K562 (cell line): Measurements from ENCODE around the gene LIX1L. TPM values are rescaled to one million over a fixed set of nuclear protein-coding genes. Genes with fewer than 3 reads are reported as not detected.

Experiments
- ADNP ChIP-seq: fragments of 200-800 bp; sonication (Bioruptor generic); IDR thresholded peaks from 2 replicates; pipeline ENCODE4 v1.6.1; 2016; ENCODE audit warnings: missing genetic modification characterization, missing compliant biosample characterization
- BCOR ChIP-seq: fragments of 450-650 bp; IDR thresholded peaks from 2 replicates; pipeline ENCODE4 v1.6.1; 2016
- CCAR2 ChIP-seq: fragments of 200-400 bp; formaldehyde crosslinking; IDR thresholded peaks from 2 replicates; pipeline ENCODE4 v1.6.1; 2017; ENCODE audit warnings: mild to moderate bottlenecking, low read depth, low read length
- CEBPB ChIP-seq: fragments of 450-650 bp; IDR thresholded peaks from 2 replicates; pipeline ENCODE4 v1.6.1; 2016; ENCODE audit warnings: missing genetic modification characterization, missing compliant biosample characterization
- CEBPG ChIP-seq, 3 experiments: fragments of 200-800 bp in 1 of 3; sonication (Bioruptor generic) in 1 of 3; sonication (generic) in 1 of 3; formaldehyde crosslinking in 1 of 3; IDR thresholded peaks in 2 of 3; conservative IDR thresholded peaks in 1 of 3; 2 replicates each; pipeline versions ENCODE4 v1.6.1 to v1.8.0; 2016 to 2022; ENCODE audit warnings: missing compliant biosample characterization in 2 of 3, missing genetic modification characterization in 2 of 3, mild to moderate bottlenecking in 1 of 3, missing genetic modification reagents in 1 of 3
- CTCF ChIP-seq, 3 experiments: IDR thresholded peaks in 2 of 3; conservative IDR thresholded peaks in 1 of 3; 2 replicates each; pipeline ENCODE4 v1.5.1; 2011 to 2012; ENCODE audit warnings: low read length in 3 of 3, mild to moderate bottlenecking in 3 of 3, control low read depth in 2 of 3, improper control_type of control experiment in 1 of 3, inconsistent platforms in 1 of 3, low read depth in 1 of 3, mixed read lengths in 1 of 3, moderate library complexity in 1 of 3; ENCODE audit not compliant: insufficient read depth in 2 of 3
- FOXP1 ChIP-seq: sonication (generic); formaldehyde crosslinking; IDR thresholded peaks from 2 replicates; pipeline ENCODE4 v1.8.0; 2022; ENCODE audit warnings: mild to moderate bottlenecking, missing genetic modification reagents
- HDAC6 ChIP-seq: IDR thresholded peaks from 2 replicates; pipeline ENCODE4 v1.6.1; 2012; ENCODE audit warnings: low read depth, mild to moderate bottlenecking, control low read depth, inconsistent platforms, low read length, moderate library complexity
- KAT7 ChIP-seq: sonication (generic); formaldehyde crosslinking; IDR thresholded peaks from 2 replicates; pipeline ENCODE4 v1.8.0; 2022; ENCODE audit warnings: missing genetic modification reagents, mild to moderate bottlenecking, borderline replicate concordance
- MCM2 ChIP-seq: fragments of 450-650 bp; IDR thresholded peaks from 2 replicates; pipeline ENCODE4 v1.6.1; 2017; ENCODE audit warnings: low read depth, mild to moderate bottlenecking
- MITF ChIP-seq: IDR thresholded peaks from 2 replicates; pipeline ENCODE4 v1.6.1; 2014; ENCODE audit warnings: antibody characterized with exemption
- MTA2 ChIP-seq: fragments of 450-650 bp; IDR thresholded peaks from 2 replicates; pipeline ENCODE4 v1.6.1; 2016; ENCODE audit warnings: low read depth
- NEUROD1 ChIP-seq: fragments of 150-350 bp; IDR thresholded peaks from 2 replicates; pipeline ENCODE4 v1.6.1; 2014; ENCODE audit warnings: borderline replicate concordance, low read length, low read depth; ENCODE audit not compliant: partially characterized antibody
- RBM22 ChIP-seq: fragments of 200-400 bp; formaldehyde crosslinking; IDR thresholded peaks from 2 replicates; pipeline ENCODE4 v1.6.1; 2018; ENCODE audit warnings: low read length, low read depth; ENCODE audit not compliant: poor library complexity, severe bottlenecking
- SIX5 ChIP-seq, 2 experiments: IDR thresholded peaks; 2 replicates each; pipeline ENCODE4 v1.6.1; 2011; ENCODE audit warnings: low read length in 2 of 2, borderline replicate concordance in 1 of 2, low read depth in 1 of 2, mild to moderate bottlenecking in 1 of 2, moderate library complexity in 1 of 2; ENCODE audit not compliant: insufficient read depth in 1 of 2
- SMAD3 ChIP-seq: fragments of 450-650 bp; formaldehyde crosslinking; conservative IDR thresholded peaks from 2 replicates; pipeline ENCODE4 v1.4.0; 2020; ENCODE audit warnings: mild to moderate bottlenecking
- SREBF1 ChIP-seq: fragments of 150-350 bp; IDR thresholded peaks from 2 replicates; pipeline ENCODE4 v1.6.1; 2014; ENCODE audit warnings: antibody characterized with exemption, low read depth, low read length, borderline replicate concordance
- TCF7 ChIP-seq: sonication (generic); IDR thresholded peaks from 2 replicates; pipeline ENCODE4 v1.6.1; 2016; ENCODE audit warnings: antibody characterized with exemption, borderline replicate concordance
- ZBTB26 ChIP-seq: fragments of 450-650 bp; formaldehyde crosslinking; IDR thresholded peaks from 2 replicates; pipeline ENCODE4 v1.4.0; 2022; ENCODE audit warnings: missing genetic modification characterization
- ZNF174 ChIP-seq: fragments of 250-450 bp; sonication (Bioruptor Pico); IDR thresholded peaks from 2 replicates; pipeline ENCODE4 v1.4.0; 2020; ENCODE audit warnings: mild to moderate bottlenecking
- ZNF3 ChIP-seq: fragments of 250-450 bp; sonication (Bioruptor Pico); IDR thresholded peaks from 2 replicates; pipeline ENCODE4 v1.5.0; 2021; ENCODE audit warnings: mild to moderate bottlenecking, moderate library complexity
- ZNF445 ChIP-seq: fragments of 250-450 bp; sonication (Bioruptor Pico); IDR thresholded peaks from 2 replicates; pipeline ENCODE4 v1.4.0; 2020; ENCODE audit warnings: low read depth, mild to moderate bottlenecking, moderate library complexity
- ZNF740 ChIP-seq, 3 experiments: fragments of 200-800 bp in 1 of 3; sonication (Bioruptor generic) in 1 of 3; sonication (generic) in 1 of 3; formaldehyde crosslinking in 1 of 3; IDR thresholded peaks; 2 replicates each; pipeline versions ENCODE4 v1.6.1 to v1.8.0; 2016 to 2022; ENCODE audit warnings: mild to moderate bottlenecking in 2 of 3, missing compliant biosample characterization in 2 of 3, missing genetic modification characterization in 2 of 3, missing genetic modification reagents in 1 of 3
- polyA plus RNA-seq, 8 experiments: library from polyadenylated mRNA; depleted of rRNA in 4 of 8; stranded (reverse) in 5 of 8; unstranded in 3 of 8; fragments of >200 nt; fragmentation: Nextera tagmentation in 2 of 8; fragmentation: Illumina TruSeq in 1 of 8; extraction: Ambion mirVana in 2 of 8; extraction: Trizol in 1 of 8; gene quantifications; 2 replicates each; pipeline versions ENCODE4 v1.2.1 to v1.2.3, GENCODE V29; 2011 to 2014; ENCODE audit warnings: inconsistent platforms in 1 of 8, missing spikeins in 1 of 8
- total RNA-seq, 7 experiments: library from RNA; depleted of rRNA in 6 of 7; stranded (reverse); fragments of >200 nt in 6 of 7; fragmentation: Illumina TruSeq in 2 of 7; extraction: Trizol in 2 of 7; gene quantifications; 2 replicates each; pipeline versions ENCODE4 v1.2.1 to v1.2.3, GENCODE V29; 2011 to 2021; ENCODE audit warnings: low replicate concordance in 1 of 7

LIX1L gene
- total and polyA plus RNA-seq, 9 of the 15 experiments (the other 6 are each of a cell fraction or from before 2014, with no cell fraction given), result 4.6 to 26.5 (median 12.5) TPM

- TF ChIP-seq RBM22, result peak; percentile 75
- no peak for TF ChIP-seq MTA2
- TF ChIP-seq ZNF445 (CRISPR knock-in tag), result peak; percentile 97
- TF ChIP-seq CEBPG (CRISPR knock-in tag; IDR thresholded peaks at IDR 0.05), result no peak
- TF ChIP-seq CEBPG (tag; conservative IDR thresholded peaks at IDR 0.05 in 1 of 2, IDR thresholded peaks at IDR 0.05 in 1 of 2), result no peak
- TF ChIP-seq MCM2, result no peak
- TF ChIP-seq SIX5 (IDR thresholded peaks at IDR 0.05; ENCODE audit: borderline replicate concordance in 1 of 2, insufficient read depth in 1 of 2, low read depth in 1 of 2, low read length in 2 of 2), result no peak
- TF ChIP-seq KAT7 (CRISPR knock-in tag), result no peak
- TF ChIP-seq TCF7, result no peak
- TF ChIP-seq ZNF174, result no peak
- TF ChIP-seq CEBPB (tag), result no peak
- no peak for TF ChIP-seq CCAR2
- TF ChIP-seq ZNF3 (CRISPR knock-in tag), result peak; percentile 85
- no peak for TF ChIP-seq MITF
- TF ChIP-seq SREBF1, result no peak
- no peak for TF ChIP-seq ZNF740 (CRISPR knock-in tag; IDR thresholded peaks at IDR 0.05)
- TF ChIP-seq ZNF740 (tag; IDR thresholded peaks at IDR 0.05), result no peak
- peak; percentile 85 for TF ChIP-seq SMAD3
- no peak for TF ChIP-seq BCOR
- peak; percentile 100 for TF ChIP-seq ZBTB26 (CRISPR knock-in tag)
- TF ChIP-seq FOXP1 (CRISPR knock-in tag), result no peak
- TF ChIP-seq ADNP (tag), result no peak
- no peak for TF ChIP-seq NEUROD1
- peak; percentile 96; the same call in 1 of the 2 replicates for TF ChIP-seq HDAC6
- no peak for TF ChIP-seq CTCF (IDR thresholded peaks at IDR 0.05 in 2 of 3, conservative IDR thresholded peaks at IDR 0.05 in 1 of 3; ENCODE audit: insufficient read depth in 2 of 3, low read depth in 1 of 3, low read length in 3 of 3)
Observed at GRCh38 chr1:145991735-145992412, 34.1 kb upstream of the LIX1L start (continued).
